Uterus (tissue), 4 donors: ENCODE results near the gene FGF3. TPM values are rescaled to one million over a fixed set of nuclear protein-coding genes. Genes with fewer than 3 reads are reported as not detected.

Experiments used
- DNase-seq, 2 donors: peaks; one replicate each; pipeline ENCODE4 v3.0.0-alpha.2; 2019 to 2020
- H3K27ac ChIP-seq, 2 donors: fragments of 200-600 bp; sonication (generic); 1 replicate in 1 of 2; 2 replicates in 1 of 2; pipeline ENCODE4 v1.5.1; 2016 to 2018
- H3K27me3 ChIP-seq, 2 donors: fragments of 200-600 bp; sonication (generic); one replicate each; pipeline ENCODE4 v1.5.1; 2018 to 2019; ENCODE audit warnings: control low read depth in 1 of 2
- H3K36me3 ChIP-seq, 2 donors: fragments of 200-600 bp; sonication (generic); one replicate each; pipeline ENCODE4 v1.5.1; 2019; ENCODE audit warnings: control low read depth in 1 of 2
- H3K4me1 ChIP-seq, 2 donors: fragments of 200-600 bp; sonication (generic); one replicate each; pipeline ENCODE4 v1.5.1; 2018 to 2019; ENCODE audit warnings: control low read depth in 1 of 2
- H3K4me3 ChIP-seq, 2 donors: fragments of 200-600 bp; sonication (generic); 1 replicate in 1 of 2; 2 replicates in 1 of 2; pipeline ENCODE4 v1.5.1; 2018 to 2019; ENCODE audit warnings: mild to moderate bottlenecking in 1 of 2
- H3K9me3 ChIP-seq, 2 donors: fragments of 200-600 bp; sonication (generic); one replicate each; pipeline ENCODE4 v1.5.1; 2019; ENCODE audit warnings: control low read depth in 1 of 2
- POLR2A ChIP-seq, 2 donors: fragments of 450-650 bp; IDR thresholded peaks; one replicate each; pipeline ENCODE4 v1.6.1; 2016; ENCODE audit warnings: antibody characterized with exemption in 2 of 2, mild to moderate bottlenecking in 1 of 2, moderate library complexity in 1 of 2
- intact Hi-C: fragments of 100-400 bp; cut with DNase I; formaldehyde crosslinking; loops from one replicate; pipeline ENCODE4 v1.15.1; 2023; ENCODE audit warnings: low total_unique reads
- total RNA-seq, 4 donors: library from RNA; depleted of rRNA in 3 of 4; stranded (reverse); fragments of >200 nt in 3 of 4; gene quantifications; one replicate each; pipeline versions ENCODE4 v1.1.0 to v1.2.4, GENCODE V29; 2014 to 2023
- TF ChIP-seq, protein P1 (sequence below), 4 experiments: fragments of 200-600 bp in 2 of 4; fragments of 450-650 bp in 2 of 4; sonication (generic) in 2 of 4; IDR thresholded peaks; one replicate each; pipeline ENCODE4 v1.5.1; 2016 to 2019; ENCODE audit warnings: antibody characterized with exemption in 4 of 4, mild to moderate bottlenecking in 2 of 4, moderate library complexity in 1 of 4
- donor health status: DM: yes; HTN: yes; CAD: no.

FGF3 gene
- total RNA-seq, 4 donors from 2014 or later: not detected

DNA sequence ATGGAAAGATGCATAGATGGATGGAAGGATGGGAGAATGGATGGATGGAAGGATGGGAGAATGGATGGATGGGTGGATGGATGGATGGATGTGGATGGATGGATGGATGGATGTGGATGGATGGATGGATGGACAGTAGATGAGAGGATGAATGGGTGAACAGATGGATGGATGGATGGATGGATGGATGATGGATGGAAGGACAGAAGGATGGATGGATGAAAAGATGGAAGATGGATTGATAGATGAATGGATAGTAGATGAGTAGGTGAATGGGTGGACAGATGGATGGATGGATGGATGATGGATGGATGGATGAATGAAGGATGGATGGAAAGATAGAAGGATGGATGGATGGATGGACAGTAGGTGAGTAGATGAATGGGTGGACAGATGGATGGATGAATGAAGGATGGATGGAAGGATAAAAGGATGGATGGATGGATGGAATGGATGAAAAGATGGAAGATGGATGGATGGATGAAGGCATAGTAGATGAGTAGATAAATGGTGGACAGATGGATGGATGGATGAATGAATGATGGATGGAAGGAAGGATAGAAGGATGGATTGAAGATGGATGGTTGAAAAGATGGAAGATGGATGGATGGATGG is 15.5 kb downstream of the FGF3 start:
- intact Hi-C loops: no loop called here
- no peak for TF ChIP-seq POLR2A (IDR thresholded peaks at IDR 0.05)
- TF ChIP-seq, protein P1, sequence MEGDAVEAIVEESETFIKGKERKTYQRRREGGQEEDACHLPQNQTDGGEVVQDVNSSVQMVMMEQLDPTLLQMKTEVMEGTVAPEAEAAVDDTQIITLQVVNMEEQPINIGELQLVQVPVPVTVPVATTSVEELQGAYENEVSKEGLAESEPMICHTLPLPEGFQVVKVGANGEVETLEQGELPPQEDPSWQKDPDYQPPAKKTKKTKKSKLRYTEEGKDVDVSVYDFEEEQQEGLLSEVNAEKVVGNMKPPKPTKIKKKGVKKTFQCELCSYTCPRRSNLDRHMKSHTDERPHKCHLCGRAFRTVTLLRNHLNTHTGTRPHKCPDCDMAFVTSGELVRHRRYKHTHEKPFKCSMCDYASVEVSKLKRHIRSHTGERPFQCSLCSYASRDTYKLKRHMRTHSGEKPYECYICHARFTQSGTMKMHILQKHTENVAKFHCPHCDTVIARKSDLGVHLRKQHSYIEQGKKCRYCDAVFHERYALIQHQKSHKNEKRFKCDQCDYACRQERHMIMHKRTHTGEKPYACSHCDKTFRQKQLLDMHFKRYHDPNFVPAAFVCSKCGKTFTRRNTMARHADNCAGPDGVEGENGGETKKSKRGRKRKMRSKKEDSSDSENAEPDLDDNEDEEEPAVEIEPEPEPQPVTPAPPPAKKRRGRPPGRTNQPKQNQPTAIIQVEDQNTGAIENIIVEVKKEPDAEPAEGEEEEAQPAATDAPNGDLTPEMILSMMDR (IDR thresholded peaks at IDR 0.05): no peak
- Histone ChIP-seq H3K9me3 (no peaks in the 10 kb centered on the region), H3K4me3 (no peak overlapping the region), H3K27me3 (no peaks in the 10 kb centered on the region), H3K36me3 (no peaks in the 10 kb centered on the region), H3K27ac (no peak overlapping the region), H3K4me1 (no peaks in the 10 kb centered on the region)
- no peak for DNase-seq

DNA sequence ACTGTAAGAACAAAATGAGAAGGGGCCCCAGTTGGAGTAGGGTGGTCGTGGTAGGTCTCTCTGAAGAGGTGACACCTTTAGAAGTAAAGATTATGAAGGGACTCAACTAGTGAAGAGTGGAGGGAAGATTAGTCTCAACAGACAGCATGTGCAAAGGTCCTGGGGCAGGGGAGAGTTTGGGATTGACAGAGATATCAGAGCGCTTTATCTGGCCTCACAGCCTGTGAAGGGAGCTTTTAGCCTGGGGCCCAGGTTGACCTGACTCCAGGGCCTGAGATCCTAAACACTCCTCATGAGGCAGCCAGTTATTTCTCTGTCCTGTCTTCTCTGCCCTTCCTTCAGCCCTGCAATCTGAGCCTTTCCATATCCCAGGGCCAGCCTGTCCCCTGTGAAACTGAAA is 16.2 kb downstream of the FGF3 start:
- intact Hi-C loops: no loop called here
- Histone ChIP-seq H3K27ac (no peak overlapping the region), H3K4me3 (no peak overlapping the region), H3K27me3 (no peaks in the 10 kb centered on the region), H3K36me3 (no peaks in the 10 kb centered on the region), H3K4me1 (no peaks in the 10 kb centered on the region), H3K9me3 (no peaks in the 10 kb centered on the region)
- DNase-seq: no peak
- TF ChIP-seq, protein P1 (IDR thresholded peaks at IDR 0.05): no peak
- no peak for TF ChIP-seq POLR2A (IDR thresholded peaks at IDR 0.05)

DNA sequence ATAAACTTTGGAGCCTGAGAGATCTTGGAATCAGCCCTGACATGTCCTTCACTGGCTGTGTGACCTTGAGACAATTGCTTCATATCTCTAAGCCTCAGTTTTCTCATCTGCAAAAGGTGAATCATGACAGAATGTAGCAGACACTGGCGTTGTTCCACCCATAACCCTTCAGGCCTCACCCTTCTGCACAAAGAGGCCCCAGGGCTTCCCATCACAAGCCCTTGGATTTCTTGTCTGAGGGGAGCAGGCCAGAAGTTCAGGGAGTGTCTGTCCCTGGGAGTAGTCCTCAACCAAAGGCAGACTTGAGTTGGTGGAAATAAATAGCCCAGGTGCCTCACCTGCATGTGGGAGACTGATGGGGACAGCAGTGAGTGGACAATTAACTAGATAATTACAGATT is 16.6 kb downstream of the FGF3 start:
- Histone ChIP-seq H3K27ac (no peak overlapping the region), H3K9me3 (no peaks in the 10 kb centered on the region), H3K4me1 (no peaks in the 10 kb centered on the region), H3K27me3 (no peaks in the 10 kb centered on the region), H3K36me3 (no peaks in the 10 kb centered on the region), H3K4me3 (no peak overlapping the region)
- TF ChIP-seq, protein P1 (IDR thresholded peaks at IDR 0.05): no peak
- TF ChIP-seq POLR2A (IDR thresholded peaks at IDR 0.05): no peak
- no peak for DNase-seq
- intact Hi-C loops: no loop called here

DNA sequence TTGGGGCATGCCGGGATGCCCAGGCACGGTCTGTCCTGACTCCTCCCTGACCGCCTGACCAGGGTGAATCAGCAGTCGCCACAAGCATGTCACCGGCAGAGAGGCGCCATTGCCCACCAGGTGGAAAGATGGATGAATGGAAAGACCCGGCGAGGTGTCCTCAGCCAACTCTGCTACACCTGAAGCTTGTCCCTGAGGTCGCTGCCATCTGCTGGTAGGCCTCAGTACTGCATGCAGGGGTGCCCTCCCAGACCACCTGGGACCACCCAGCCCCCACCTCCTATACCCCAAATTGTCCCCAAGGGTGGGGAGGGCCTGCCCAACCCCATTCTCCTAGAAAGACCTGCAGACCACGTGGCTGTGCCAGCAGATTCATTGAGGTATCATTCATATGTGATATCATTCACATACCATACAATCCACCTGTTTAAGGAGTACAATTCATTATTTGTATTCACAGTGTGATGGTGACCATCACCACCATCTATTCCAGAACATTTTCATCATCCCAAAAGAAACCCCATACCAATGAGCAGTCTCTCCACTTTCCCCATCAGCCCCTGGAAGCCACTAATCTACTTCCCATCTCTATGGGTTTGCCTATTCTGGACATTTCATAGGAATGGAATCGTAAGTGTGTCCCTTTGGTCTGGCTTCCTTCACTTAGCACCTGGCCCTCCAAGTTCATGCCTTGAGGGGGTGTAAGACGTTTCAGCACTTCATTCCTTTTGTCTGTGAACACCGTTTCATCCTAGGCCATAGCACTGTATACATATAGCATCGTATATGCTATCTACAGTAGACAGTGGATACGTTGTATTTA is 17.5 kb downstream of the FGF3 start:
- no peaks in the 10 kb centered on the region for H3K27me3 ChIP-seq
- no peaks in the 10 kb centered on the region for H3K4me1 ChIP-seq
- no peaks in the 10 kb centered on the region for H3K9me3 ChIP-seq
- intact Hi-C loops: no loop called here
- DNase-seq: no peak
- H3K4me3 ChIP-seq: no peak overlapping the region
- TF ChIP-seq, protein P1 (IDR thresholded peaks at IDR 0.05): peak in 1 of 4 experiments; percentile 33
- TF ChIP-seq POLR2A (IDR thresholded peaks at IDR 0.05): no peak
- no peak overlapping the region for H3K27ac ChIP-seq
- no peaks in the 10 kb centered on the region for H3K36me3 ChIP-seq

DNA sequence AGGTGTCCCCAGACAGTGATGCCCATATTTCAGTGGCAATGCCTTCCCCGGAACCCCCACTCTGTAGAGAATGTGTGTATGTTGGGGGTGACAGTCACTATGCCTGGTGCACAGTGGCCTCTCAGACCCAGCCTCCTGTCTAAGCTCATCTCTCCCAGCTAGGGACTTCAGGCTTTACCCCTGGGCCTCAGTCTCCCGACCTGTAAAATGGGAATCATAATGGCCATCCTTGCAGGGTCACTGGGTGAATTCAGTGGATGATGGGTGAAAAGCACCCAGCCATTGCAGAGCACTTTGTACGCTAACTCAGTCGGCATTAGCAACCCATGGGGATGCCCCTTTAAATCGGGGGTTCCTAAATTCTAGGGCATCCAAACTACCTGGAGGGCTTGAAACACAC is 18.9 kb downstream of the FGF3 start:
- Histone ChIP-seq H3K4me3 (no peak overlapping the region), H3K9me3 (no peaks in the 10 kb centered on the region), H3K27me3 (no peaks in the 10 kb centered on the region), H3K4me1 (no peaks in the 10 kb centered on the region), H3K27ac (no peak overlapping the region), H3K36me3 (no peaks in the 10 kb centered on the region)
- no peak for TF ChIP-seq POLR2A (IDR thresholded peaks at IDR 0.05)
- TF ChIP-seq, protein P1 (IDR thresholded peaks at IDR 0.05): no peak
- no peak for DNase-seq
- intact Hi-C loops: no loop called here
